NCI-H128 (cell line): ENCODE data around the gene ABI2.
"Not testable (repeated sequence)": the region's sequence is repeated elsewhere in the genome, so short reads cannot be mapped to it uniquely, and the experiment has no call there.

Source experiments
- DNase-seq: peaks from one replicate; lab custom pipeline; 2025; ENCODE audit not compliant: unreplicated experiment; lab: John Stamatoyannopoulos, UW

Gene ABI2

DNA sequence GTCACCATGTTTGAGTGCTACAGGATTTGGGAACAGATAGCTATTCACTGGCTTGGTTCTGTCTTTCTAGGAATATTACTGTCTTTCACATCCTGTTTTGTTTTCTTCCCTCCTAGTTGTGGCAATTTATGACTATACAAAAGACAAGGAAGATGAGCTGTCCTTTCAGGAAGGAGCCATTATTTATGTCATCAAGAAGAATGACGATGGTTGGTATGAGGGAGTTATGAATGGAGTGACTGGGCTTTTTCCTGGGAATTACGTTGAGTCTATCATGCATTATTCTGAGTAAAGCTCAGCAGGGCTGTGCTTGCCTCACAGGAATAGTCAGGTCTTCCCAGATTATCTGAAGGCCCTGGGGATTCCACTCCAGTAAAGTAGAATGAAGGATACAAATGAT, 98.9 kb downstream of the ABI2 start:
- DNase-seq = no peak

DNA sequence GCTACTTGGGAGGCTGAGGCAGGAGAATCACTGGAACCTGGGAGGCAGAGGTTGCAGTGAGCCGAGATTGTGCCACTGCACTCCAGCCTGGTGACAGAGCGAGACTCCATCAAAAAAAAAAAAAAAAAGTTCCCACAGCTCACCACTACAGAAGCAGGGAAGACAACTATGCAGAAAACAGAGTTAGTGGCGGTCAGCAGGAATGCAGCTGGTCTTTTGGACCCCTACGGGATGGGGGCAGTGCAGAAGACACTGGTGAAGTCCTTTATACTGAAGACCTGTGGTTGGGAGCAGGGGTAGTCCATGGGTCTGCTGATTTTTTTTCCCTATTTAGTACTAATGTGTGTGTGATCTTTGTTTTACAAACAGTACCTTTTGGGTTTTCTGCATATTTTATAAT, 101.4 kb downstream of the ABI2 start:
- DNase-seq = not testable (repeated sequence)

DNA sequence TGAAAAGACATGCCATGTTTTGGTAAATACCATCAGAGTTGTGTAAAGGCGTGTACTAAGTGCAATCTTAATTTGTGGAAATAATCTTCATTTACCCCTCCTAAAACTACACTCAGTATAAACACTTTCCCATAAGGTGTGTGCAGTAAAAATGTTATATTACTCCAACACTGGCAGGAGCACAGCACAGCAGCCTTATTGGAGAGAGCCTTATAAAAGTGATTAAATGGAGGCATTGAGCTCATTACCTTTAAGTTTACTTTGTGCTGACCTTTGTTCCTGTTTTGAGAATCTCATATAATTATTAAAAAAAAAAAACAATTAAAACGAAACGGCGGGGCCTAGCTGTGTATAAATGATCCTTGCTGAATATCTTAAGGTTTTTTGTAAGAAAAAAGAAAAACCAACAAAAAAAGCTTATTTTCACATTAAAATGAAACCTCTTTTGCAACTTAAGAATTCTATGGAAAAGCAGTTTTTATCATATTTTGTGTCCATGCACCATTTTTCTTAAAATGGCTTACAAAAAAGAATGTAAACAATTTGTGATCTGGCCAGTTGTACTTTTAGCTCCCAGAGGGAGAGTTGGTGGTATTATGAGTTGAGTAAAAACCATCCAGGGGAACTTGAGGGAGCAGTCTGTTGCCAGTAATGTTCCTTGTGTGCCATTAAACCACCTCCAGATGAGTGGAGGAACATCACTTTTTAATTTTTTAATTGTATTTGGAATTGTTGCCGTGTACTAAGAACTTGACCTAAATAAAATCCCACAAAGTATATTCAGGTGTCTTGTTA, 103.4 kb downstream of the ABI2 start:
- DNase-seq = no peak

- DNase-seq = no peak
Measured at GRCh38 chr2:203432811-203433210, 104.6 kb downstream of the ABI2 start.

- DNase-seq = no peak
Measured at GRCh38 chr2:203436496-203436895, 108.3 kb downstream of the ABI2 start.

DNA sequence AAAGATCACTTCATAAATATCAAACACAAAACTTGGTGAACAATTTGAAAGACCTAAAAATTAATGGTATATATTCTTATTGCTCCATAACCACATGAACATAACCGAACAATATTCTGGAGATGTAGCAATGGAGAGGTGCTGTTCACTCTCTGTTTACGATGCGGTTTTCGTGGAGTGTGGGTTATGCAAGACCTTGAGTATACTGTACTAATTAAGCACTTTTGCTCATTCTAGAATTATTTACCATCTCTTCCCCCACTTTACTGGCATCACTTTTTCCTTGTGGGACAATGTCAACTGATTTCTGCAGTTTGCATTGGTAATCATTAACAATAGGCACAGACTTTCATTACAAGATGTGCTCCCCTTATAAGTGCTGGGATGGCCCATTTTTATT, 109.3 kb downstream of the ABI2 start:
- DNase-seq = no peak

- no peak for DNase-seq
Measured at GRCh38 chr2:203438528-203438927, 110.3 kb downstream of the ABI2 start.

- DNase-seq = no peak
Measured at GRCh38 chr2:203440671-203441070, 112.5 kb downstream of the ABI2 start.

DNA sequence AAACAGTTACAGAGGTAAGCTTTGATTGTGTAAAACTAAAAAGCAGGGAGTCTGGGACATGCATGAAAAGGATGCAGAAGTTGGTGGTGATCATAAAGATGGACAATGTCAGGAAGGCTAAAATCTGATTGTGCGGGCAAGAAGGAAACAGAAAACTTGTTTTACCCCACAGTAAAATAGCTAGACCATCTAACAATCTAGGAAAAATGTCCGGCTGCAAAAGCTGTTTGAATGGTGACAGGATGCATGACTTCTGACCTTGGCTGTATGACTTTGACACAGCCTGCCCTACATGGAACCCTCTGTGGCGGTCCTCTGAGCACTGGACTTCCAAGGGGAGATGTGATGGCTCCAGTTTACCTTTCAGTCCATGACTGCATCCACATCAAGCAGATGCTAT, 113.3 kb downstream of the ABI2 start:
- no peak for DNase-seq

DNA sequence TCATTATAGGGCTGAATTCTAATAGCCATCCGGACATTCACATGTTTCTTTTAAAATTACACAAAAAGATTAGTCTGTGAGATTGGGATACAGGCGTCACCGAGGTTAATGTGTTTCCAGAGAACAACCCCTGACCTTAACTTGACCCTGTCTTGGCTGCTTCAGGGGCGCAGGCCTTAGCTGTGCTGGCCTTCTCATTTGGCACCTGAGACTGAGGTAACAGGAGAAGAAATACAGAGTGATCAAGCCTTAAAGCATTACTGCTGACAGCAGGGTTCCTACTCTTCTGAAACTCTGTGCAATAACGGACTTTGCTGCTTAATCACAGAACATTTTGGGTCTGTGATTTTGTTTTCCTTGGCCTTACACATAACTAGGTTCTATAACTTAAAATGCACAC, 114.3 kb downstream of the ABI2 start:
- DNase-seq = no peak

DNA sequence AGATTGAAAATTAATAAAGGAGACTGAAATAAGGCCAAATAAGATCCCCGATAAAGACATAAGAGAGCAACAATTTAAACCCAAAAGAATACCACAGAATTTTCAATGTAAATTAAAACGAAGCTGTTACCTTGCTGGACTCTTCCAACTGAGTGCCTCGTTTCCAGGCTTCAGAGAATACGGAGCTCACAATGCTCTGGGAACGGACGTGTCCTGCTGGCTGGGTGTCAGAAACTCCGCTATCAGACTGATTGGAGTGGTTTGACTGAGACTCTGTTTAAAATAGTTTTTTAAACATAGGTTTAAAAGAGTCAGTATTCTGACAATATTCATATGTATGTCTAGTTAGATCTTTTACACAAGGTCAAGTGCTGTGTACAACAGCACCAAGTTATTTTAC, 116.5 kb downstream of the ABI2 start:
- DNase-seq = no peak

DNA sequence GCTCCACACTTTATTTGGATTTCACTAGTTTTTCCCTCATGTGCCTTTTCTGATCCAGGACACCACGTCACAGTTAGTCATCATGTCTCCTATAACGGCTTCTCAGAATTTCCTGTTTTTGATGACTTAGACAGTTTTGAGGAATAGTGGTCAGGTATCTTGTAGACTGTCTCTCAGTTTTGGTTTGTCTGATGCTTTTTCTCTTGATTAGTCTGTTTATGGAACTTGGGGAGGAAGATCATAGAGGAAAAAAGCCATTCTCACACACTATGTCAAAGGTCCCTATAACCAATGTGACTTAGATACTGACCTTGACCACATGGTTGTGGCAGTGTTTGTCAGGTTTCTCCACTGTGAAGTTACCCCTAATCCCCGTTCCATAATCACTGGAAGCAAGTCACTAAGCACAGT, 117.9 kb downstream of the ABI2 start:
- no peak for DNase-seq

- DNase-seq = no peak
Measured at GRCh38 chr2:203446780-203447179, 118.6 kb downstream of the ABI2 start.

GRCh38 chr2:203450561-203450960, 122.4 kb downstream of the ABI2 start:
- DNase-seq = no peak

- no peak for DNase-seq
Measured at GRCh38 chr2:203451011-203451410, 122.8 kb downstream of the ABI2 start.

DNA sequence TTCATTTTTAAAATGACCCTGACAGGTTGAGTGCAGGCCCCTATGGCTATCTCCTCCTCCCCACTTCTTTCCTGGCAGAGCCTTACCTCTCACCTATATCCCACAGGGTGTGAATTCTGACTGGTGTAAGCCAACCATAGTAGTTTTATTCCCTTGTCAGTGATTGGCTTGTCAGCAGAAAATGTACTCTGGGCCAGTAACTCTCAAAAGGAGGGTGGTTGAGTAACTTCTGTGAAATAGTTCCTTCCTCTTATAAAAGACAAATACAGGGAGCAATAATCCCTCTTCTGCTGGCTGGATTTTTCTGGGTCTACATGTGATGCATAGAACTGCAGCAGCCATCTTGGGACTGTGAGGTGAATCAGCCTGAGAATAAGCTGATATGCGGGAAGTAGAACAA, 123.5 kb downstream of the ABI2 start:
- no peak for DNase-seq

DNA sequence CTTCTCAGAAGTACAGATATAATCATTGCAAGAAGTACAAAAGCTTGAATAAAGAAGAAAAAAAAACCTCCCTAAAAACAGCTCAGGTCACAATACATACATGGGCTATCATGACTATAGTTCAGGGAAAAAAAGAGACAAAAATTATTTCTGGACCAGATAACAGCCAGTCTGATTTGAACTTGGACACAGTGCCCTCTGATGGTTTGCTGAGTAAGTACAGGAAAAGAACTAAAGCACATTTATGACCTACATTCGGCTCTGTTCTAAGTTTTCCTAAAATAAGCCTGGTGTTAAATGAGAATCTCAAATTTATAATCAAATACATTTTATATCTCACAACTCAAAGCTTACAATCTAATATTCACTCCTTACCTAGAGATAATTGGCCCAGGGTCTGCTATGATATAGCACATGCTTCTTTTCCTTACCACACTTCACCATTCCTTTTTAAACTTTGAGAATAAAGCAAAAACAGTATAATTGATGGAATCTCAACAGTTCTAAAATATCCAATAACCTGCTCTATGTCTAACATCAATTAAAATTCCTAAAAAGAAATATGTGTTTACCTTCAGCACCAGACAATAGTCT, 125.8 kb downstream of the ABI2 start:
- no peak for DNase-seq

GRCh38 chr2:203455209-203455608, 127.0 kb downstream of the ABI2 start:
- no peak for DNase-seq

DNA sequence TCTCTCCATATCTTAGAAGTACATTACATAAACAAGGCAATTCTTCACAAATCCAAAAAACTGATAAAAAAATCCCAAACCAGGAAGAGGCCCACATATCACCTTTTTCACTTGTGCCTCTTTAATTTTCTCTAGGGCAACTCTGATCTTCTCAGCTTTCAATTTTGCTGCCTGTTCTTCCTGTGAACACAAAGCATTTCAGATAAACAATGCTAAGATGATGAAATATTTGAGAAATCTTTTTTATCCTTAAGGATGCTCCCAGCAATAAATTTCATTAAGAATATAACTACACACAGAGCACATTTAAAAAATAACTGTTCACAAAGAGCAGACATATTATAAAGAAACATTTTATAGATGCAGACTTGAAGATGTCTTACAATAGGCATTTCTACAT, 133.6 kb downstream of the ABI2 start:
- DNase-seq = no peak

DNA sequence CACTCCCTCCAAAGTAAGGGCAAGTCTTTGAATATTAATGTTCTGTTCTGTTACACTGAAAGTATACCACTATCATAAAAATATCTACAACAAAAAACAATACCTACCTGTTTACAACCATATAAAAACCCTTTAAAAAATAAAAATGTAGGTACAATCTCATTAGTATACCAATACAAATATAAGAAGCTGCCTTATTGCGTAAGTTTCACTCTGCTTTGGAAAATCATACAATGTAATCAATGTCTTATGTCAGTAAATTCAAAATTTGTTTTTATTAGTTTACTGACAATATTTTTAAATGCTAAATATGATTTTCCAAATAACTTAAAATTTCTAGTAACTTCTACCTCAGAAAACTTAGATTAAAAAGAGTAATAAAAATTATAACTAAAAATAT, 134.1 kb downstream of the ABI2 start:
- no peak for DNase-seq

- no peak for DNase-seq
Measured at GRCh38 chr2:203463266-203463678, 135.1 kb downstream of the ABI2 start.

GRCh38 chr2:203469546-203469945, 141.4 kb downstream of the ABI2 start:
- DNase-seq = no peak

DNA sequence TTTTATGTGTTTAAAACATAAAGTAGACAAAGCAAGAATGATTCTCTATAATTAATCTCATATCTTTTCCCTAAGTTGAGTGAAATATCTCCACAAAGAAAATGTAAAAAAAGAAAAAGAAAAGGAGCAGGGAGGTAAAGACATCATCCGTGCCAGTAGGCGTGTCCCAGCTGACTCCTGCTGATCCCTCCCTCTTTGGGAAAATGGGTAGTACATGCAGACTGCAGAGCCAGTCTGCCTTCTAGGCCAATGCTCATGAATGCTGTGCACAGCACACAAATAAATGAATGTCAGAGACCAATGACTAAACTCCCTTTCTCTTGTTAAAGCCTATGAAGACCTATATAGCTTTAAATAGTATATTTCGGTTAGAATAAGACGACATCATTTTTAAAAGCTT, 142.2 kb downstream of the ABI2 start:
- DNase-seq = no peak
